ENCODE measurements around the gene NPL.

- TF ChIP-seq DIDO1 (tag; IDR thresholded peaks at IDR 0.05; ENCODE audit: low read depth): no peak
- TF ChIP-seq ELK1 (CRISPR knock-in tag; IDR thresholded peaks at IDR 0.05): no peak
- TF ChIP-seq TCF7L2 (IDR thresholded peaks at IDR 0.05; ENCODE audit: low read depth, low read length): no peak
- no peak for TF ChIP-seq CTCF (IDR thresholded peaks at IDR 0.05 in 2 of 3, conservative IDR thresholded peaks at IDR 0.05 in 1 of 3; ENCODE audit: insufficient read depth in 2 of 3, low read depth in 1 of 3, low read length in 3 of 3)
- no peak for TF ChIP-seq STAT6 (CRISPR knock-in tag; IDR thresholded peaks at IDR 0.05)
- TF ChIP-seq POLR2AphosphoS2 (IDR thresholded peaks at IDR 0.05; ENCODE audit: low read length): no peak
- TF ChIP-seq PRDM10 (IDR thresholded peaks at IDR 0.05; ENCODE audit: partially characterized antibody): no peak
- TF ChIP-seq ZBTB8A (IDR thresholded peaks at IDR 0.05; ENCODE audit: partially characterized antibody): no peak
Observed at GRCh38 chr1:182782587-182782913, 7.0 kb upstream of the NPL start.

Measured in K562 (cell line).